Peyer's patch (tissue), 4 donors: ENCODE results near the gene ATF5.

Experiments
- CTCF ChIP-seq, 6 experiments: fragments of 450-650 bp in 4 of 6; fragments of 200-600 bp in 2 of 6; sonication (generic) in 1 of 6; IDR thresholded peaks; one replicate each; pipeline ENCODE4 v1.5.1; 2017 to 2019; ENCODE audit warnings: antibody characterized with exemption in 6 of 6, mild to moderate bottlenecking in 3 of 6, moderate library complexity in 1 of 6
- POLR2A ChIP-seq, 2 donors: fragments of 450-650 bp; IDR thresholded peaks; one replicate each; pipeline ENCODE4 v1.5.1; 2017; ENCODE audit warnings: antibody characterized with exemption in 2 of 2, mild to moderate bottlenecking in 2 of 2, moderate library complexity in 2 of 2

GRCh38 chr19:49904136-49904535 is 24.9 kb upstream of the ATF5 start:
- TF ChIP-seq CTCF (IDR thresholded peaks at IDR 0.05) (no peak), POLR2A (IDR thresholded peaks at IDR 0.05) (no peak)
